Astrocyte (in vitro differentiated cells and primary cell): ENCODE measurements around the gene BICC1.

Source experiments
- CTCF ChIP-seq: IDR thresholded peaks from 2 replicates; pipeline ENCODE4 v1.5.1; 2011; ENCODE audit warnings: low read depth, mild to moderate bottlenecking, inconsistent platforms, low read length, moderate library complexity; ENCODE audit not compliant: insufficient read depth
- EZH2 ChIP-seq: IDR thresholded peaks from 2 replicates; pipeline ENCODE4 v1.6.1; 2012; ENCODE audit warnings: mild to moderate bottlenecking, low read length, inconsistent platforms; ENCODE audit not compliant: insufficient read depth

GRCh38 chr10:58773944-58774343 lies 261.3 kb downstream of the BICC1 start:
- no peak for TF ChIP-seq EZH2
- no peak for TF ChIP-seq CTCF
